DOHH2 (cell line): Measurements from ENCODE around the gene NHERF2.

Experiments used
- H3F3A ChIP-seq: fragments of 200-600 bp; sonication (generic), shearing (Covaris generic); 2 replicates; pipeline ENCODE4 v1.6.0; 2016; ENCODE audit warnings: antibody characterized with exemption, mild to moderate bottlenecking; ENCODE audit not compliant: control insufficient read depth, insufficient read depth
- H3K27ac ChIP-seq: fragments of 200-600 bp; sonication (generic); 2 replicates; pipeline ENCODE4 v1.5.1; 2014; ENCODE audit warnings: low read depth, mild to moderate bottlenecking, low read length, moderate library complexity
- H3K27me3 ChIP-seq: fragments of 200-600 bp; sonication (generic); 2 replicates; pipeline ENCODE4 v1.6.1; 2014; ENCODE audit warnings: mild to moderate bottlenecking, low read length, mixed read lengths; ENCODE audit not compliant: control insufficient read depth
- H3K36me3 ChIP-seq: fragments of 200-600 bp; sonication (generic); 2 replicates; pipeline ENCODE4 v1.6.1; 2014; ENCODE audit warnings: mild to moderate bottlenecking, low read length, moderate library complexity, mixed read lengths; ENCODE audit not compliant: control insufficient read depth
- H3K4me1 ChIP-seq: fragments of 200-600 bp; sonication (generic); 2 replicates; pipeline ENCODE4 v1.6.1; 2014; ENCODE audit warnings: mild to moderate bottlenecking, low read length, mixed read lengths; ENCODE audit not compliant: control insufficient read depth
- H3K4me2 ChIP-seq: fragments of 200-600 bp; sonication (generic); 2 replicates; pipeline ENCODE4 v1.6.0; 2014; ENCODE audit warnings: mild to moderate bottlenecking, low read length, moderate library complexity
- H3K4me3 ChIP-seq: fragments of 200-600 bp; sonication (generic); 2 replicates; pipeline ENCODE4 v1.5.1; 2014; ENCODE audit warnings: mild to moderate bottlenecking, low read length, mixed read lengths
- H3K79me2 ChIP-seq: fragments of 200-600 bp; sonication (generic); 2 replicates; pipeline ENCODE4 v1.6.1; 2014; ENCODE audit warnings: mild to moderate bottlenecking, low read length, mixed read lengths; ENCODE audit not compliant: control insufficient read depth
- H3K9me2 ChIP-seq: fragments of 200-600 bp; sonication (generic); replicated peaks from 2 replicates; pipeline ENCODE4 v1.6.1; 2014; ENCODE audit warnings: mild to moderate bottlenecking, low read length, mixed read lengths; ENCODE audit not compliant: control insufficient read depth
- H3K9me3 ChIP-seq: fragments of 200-600 bp; sonication (generic); 2 replicates; pipeline ENCODE4 v1.6.1; 2014; ENCODE audit warnings: antibody characterized with exemption, low read length, mixed read lengths; ENCODE audit not compliant: control insufficient read depth, insufficient read depth
- H4K20me1 ChIP-seq: fragments of 200-600 bp; sonication (generic); 2 replicates; pipeline ENCODE4 v1.6.0; 2014; ENCODE audit warnings: low read depth, mild to moderate bottlenecking, antibody characterized with exemption, low read length, moderate library complexity; ENCODE audit not compliant: control insufficient read depth, insufficient read depth
- EZH2phosphoT487 ChIP-seq: fragments of 200-600 bp; sonication (generic); IDR thresholded peaks from 2 replicates; pipeline ENCODE4 v1.6.1; 2017; ENCODE audit warnings: borderline replicate concordance, mild to moderate bottlenecking, antibody characterized with exemption, low read length, moderate library complexity, mixed read lengths
- TF ChIP-seq, protein P1 (sequence below): fragments of 200-600 bp; sonication (generic); IDR thresholded peaks from one replicate; pipeline ENCODE4 v1.5.1; 2014; ENCODE audit warnings: antibody characterized with exemption, mild to moderate bottlenecking, low read depth, low read length; ENCODE audit not compliant: poor library complexity, severe bottlenecking

The NHERF2 gene

DNA sequence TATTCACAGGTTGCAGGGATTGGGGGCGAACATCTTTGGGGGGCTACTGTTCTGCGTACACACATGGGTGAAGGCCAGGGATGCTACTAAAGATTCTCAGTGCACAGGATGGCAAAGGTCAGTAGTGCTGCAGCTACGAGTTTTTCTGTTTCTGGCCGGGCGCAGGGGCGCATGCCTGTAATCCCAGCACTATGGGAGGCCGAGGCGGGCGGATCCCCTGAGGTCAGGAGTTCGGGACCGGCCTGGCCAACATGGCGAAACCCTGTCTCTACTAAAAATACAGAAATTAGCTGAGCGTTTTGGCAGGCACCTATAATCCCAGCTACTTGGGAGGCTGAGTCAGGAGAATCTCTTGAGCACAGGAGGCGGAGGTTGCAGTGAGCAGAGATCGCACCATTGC lies 13.2 kb upstream of the NHERF2 start:
- Histone ChIP-seq H4K20me1 (peaks cover 2% of the 10 kb centered on the region), H3K4me2 (no peak overlapping the region), H3K4me3 (no peak overlapping the region), H3K9me3 (no peaks in the 10 kb centered on the region), H3K36me3 (peaks cover 12% of the 10 kb centered on the region), H3K4me1 (peaks cover 8% of the 10 kb centered on the region), H3K27ac (no peak overlapping the region), H3K27me3 (peaks cover 4% of the 10 kb centered on the region), H3K79me2 (peaks cover 21% of the 10 kb centered on the region), H3F3A (no peaks in the 10 kb centered on the region), H3K9me2 (no peaks in the 10 kb centered on the region)
- TF ChIP-seq, protein P1, sequence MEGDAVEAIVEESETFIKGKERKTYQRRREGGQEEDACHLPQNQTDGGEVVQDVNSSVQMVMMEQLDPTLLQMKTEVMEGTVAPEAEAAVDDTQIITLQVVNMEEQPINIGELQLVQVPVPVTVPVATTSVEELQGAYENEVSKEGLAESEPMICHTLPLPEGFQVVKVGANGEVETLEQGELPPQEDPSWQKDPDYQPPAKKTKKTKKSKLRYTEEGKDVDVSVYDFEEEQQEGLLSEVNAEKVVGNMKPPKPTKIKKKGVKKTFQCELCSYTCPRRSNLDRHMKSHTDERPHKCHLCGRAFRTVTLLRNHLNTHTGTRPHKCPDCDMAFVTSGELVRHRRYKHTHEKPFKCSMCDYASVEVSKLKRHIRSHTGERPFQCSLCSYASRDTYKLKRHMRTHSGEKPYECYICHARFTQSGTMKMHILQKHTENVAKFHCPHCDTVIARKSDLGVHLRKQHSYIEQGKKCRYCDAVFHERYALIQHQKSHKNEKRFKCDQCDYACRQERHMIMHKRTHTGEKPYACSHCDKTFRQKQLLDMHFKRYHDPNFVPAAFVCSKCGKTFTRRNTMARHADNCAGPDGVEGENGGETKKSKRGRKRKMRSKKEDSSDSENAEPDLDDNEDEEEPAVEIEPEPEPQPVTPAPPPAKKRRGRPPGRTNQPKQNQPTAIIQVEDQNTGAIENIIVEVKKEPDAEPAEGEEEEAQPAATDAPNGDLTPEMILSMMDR: no peak
- TF ChIP-seq EZH2phosphoT487: no peak

DNA sequence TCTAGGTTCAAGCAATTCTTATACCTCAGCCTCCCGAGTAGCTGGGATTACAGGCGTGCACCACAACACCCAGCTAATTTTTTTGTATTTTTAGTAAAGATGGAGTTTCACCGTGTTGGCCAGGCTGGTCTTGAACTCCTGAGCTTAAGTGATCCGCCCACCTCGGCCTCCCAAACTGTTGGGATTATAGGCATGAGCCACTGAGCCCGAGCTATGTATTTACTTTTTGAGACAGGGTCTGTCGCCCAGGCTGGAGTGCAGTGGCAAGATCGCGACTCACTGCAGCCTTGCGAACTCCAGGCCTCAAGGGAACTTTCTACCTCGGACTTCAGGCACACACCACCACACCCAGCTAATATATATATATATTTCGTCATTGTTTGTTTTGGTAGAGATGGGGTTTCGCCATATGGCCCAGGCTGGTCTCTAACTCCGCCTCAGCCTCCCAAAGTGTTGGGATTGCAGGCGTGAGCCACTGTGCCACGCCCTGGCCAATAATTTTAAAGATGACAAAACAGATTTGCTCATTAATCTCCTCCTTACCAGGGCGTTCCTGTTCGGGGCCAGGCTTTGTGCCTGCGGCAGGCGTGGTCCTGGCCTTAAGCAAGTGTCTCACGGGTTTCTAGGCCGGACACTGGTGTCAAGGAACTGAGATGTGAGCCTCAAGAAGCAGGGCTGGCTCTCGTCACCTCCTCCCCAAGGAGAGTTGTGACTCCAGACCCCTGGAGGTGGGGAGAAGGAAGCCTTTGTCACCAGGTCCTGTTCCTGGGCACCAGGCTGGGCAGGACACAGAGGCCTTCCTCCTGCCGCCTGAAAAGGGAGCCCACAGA lies 11.4 kb upstream of the NHERF2 start:
- Histone ChIP-seq H3K4me3 (no peak overlapping the region), H3K4me1 (peaks cover 6% of the 10 kb centered on the region), H3K9me2 (no peaks in the 10 kb centered on the region), H3K27me3 (peaks cover 20% of the 10 kb centered on the region), H4K20me1 (no peaks in the 10 kb centered on the region), H3K27ac (no peak overlapping the region), H3F3A (no peaks in the 10 kb centered on the region), H3K79me2 (peaks cover 5% of the 10 kb centered on the region), H3K36me3 (no peaks in the 10 kb centered on the region), H3K4me2 (no peak overlapping the region), H3K9me3 (no peaks in the 10 kb centered on the region)
- TF ChIP-seq EZH2phosphoT487: no peak
- TF ChIP-seq, protein P1: no peak

DNA sequence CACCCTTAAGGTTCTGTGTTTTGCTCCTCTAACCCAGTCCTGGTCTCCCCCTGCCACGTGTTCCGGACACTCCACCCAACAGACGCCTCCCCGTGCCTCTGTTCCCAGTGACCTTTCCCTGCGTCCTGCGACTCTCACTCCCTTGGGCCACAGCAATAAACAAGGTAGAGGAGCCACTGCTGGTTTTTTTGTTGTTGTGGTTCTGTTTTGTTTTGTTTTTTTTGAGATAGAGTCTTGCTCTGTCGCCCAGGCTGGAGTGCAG lies 10.8 kb upstream of the NHERF2 start:
- no peaks in the 10 kb centered on the region for H3K9me2 ChIP-seq
- H3K27ac ChIP-seq: no peak overlapping the region
- H3K27me3 ChIP-seq: peaks cover 26% of the 10 kb centered on the region
- H3K79me2 ChIP-seq: peaks cover under 1% of the 10 kb centered on the region; the same call in 1 of the 2 replicates
- H4K20me1 ChIP-seq: no peaks in the 10 kb centered on the region
- H3K4me1 ChIP-seq: peaks cover under 1% of the 10 kb centered on the region
- TF ChIP-seq EZH2phosphoT487: no peak
- TF ChIP-seq, protein P1: no peak
- H3F3A ChIP-seq: no peaks in the 10 kb centered on the region
- H3K4me3 ChIP-seq: no peak overlapping the region
- H3K4me2 ChIP-seq: no peak overlapping the region
- no peaks in the 10 kb centered on the region for H3K36me3 ChIP-seq
- no peaks in the 10 kb centered on the region for H3K9me3 ChIP-seq
